Stimulated activated CD8-positive, alpha-beta memory T cell treated with anti-CD3 and anti-CD28 coated beads, Interleukin-2, amount 100 ng/mL, for 48 hours (primary cell): ENCODE results near the gene PKM.
"Not testable (repeated sequence)": the region's sequence is repeated elsewhere in the genome, so short reads cannot be mapped to it uniquely, and the experiment has no call there.

Experiments
- DNase-seq, 2 donors: peaks; one replicate each; pipeline ENCODE4 v3.0.0-alpha.2; 2020; ENCODE audit warnings: low read depth in 2 of 2

The PKM gene

DNA sequence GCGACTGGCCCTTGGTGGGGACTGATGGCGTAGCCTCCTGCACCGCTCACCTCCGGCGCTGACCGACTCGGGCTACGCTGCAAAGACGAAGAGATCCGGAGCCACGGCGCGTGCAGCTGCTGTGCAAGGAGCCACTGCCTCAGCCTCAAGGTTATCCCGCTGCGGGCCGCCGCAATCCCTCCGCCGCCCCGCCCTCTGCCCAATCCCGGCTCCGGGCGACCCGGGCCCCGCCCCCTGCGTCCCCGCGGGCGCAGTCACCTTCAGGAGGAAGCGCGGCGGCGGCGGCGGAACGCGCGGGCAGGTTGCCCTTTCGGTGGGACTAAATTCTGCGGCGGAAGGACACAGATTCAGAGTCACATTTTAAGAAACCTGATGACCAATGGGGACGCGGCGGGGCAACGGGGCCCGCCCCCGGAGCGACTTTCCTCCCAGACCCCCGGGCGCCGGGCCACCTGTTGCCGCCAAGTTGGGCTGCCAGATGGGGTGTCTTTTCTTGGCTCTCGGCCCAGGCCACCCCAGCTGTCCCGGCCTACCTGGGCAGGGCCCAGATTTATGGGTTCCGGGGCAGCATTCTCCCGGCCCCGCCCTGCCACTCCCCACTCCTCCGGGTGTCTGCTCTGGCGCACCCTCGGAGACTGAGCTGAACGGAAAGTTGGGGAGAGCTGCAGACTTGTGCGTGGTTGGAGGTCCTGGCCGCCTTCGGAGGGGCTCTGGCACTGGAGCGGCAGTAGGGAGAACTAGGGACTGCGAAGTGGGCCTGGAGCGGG is at the start of gene PKM:
TSS of gene PKM (minus strand) at position 125 of the 767 bp plus-strand sequence. CDS start 12,093 bp downstream, outside the sequence.
- DNase-seq = peak; percentile 98 to 99

DNA sequence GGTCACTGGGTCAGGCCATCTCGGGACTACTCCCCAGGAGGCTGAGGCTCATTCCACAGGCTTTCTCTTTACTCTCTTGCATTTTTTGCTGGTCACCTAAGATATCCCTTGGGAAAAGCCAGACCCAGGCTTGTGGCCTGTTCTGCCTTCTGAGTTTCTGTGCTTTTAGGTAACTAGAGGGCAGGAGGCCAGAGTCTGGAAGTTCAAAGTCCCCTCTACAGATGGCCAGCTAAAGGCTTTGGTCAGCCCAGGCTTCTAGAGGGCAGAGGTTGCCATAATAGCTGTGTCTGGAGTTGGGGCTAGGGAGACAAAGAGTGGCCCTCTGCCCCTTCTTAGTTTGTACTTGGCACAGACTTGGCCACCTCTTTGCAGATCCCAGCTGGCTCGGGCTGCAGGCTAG is 49.8 kb upstream of the PKM start:
- DNase-seq = no peak

DNA sequence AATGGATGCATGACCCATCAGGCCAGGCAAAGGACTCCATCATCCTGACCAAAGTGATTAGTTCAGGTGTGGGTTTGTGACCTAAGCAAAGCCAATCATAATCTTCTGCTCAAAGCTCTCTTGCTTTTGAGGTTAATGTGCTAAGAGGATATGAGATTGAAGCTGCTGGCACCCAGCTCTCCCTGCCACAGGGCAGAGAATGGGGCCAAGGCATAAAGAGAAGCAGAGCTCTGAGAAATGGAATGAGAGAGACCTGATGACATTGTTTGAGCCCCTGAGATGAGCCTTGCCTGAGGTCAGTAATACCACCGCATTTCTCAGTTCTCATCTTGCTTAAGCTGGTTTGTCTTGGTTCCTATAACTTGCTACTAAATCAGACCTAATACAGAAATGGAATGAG is 47.7 kb upstream of the PKM start:
- DNase-seq = no peak

DNA sequence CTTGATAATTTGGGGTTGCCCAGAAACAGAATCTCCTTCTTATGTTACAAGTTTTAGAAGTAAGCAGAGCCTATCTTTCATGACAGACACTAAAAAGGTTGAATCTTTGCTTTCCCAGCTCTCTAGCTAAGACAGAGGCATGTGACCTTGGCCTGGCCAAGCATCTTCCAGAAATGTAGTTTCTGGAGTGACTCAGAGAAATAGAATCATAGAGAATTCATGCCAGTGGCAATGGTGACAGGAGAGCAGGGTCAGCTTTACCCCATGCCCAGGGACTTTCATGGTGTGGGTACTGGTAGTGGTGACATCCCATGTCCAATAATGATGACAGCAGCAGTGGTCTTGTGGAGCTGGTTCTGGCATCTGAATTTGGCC is 45.3 kb upstream of the PKM start:
- no peak for DNase-seq

DNA sequence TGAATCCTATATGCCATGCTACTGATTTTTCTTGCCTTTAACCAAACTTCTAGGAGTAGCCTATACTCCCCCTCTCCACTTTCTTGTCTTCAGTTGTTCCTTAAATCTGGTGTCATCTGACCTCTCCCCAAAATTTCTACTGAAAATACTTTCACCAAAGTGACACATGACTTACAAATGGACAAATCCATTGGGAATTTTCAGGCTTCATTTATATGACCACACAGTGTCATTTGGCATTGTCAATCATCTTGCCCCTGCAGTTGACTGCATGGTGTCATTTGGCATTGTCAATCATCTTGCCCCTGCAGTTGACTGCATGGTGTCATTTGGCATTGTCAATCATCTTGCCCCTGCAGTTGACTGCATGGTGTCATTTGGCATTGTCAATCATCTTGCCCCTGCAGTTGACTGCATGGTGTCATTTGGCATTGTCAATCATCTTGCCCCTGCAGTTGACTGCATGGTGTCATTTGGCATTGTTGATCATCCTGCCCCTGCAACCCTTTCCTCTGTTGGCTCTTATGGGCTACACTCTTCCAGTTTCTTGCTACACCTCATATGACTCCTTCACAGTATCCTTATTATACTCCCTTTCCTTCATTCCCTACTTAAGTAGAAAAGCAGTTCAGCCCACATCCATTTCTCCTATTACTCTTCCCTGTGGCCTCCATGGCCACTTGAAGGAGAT is 44.8 kb upstream of the PKM start:
- DNase-seq = not testable (repeated sequence)

DNA sequence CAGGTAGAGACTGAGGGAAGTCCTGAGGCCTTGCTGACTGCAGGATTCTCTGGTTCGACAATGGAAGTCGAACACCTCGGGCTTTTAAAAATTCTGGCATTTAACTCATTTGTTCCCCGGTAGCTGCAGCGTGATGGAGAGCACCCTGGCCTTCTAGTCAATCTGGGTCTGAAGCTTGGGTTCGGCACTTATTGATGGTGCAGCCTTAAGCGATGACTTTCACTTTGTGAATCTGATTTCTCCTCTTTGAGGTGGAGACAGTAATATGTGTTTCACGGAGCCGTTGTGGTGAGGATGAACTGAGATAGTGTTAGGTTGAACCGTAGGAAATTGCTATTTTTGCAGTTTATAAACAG is 42.0 kb upstream of the PKM start:
- DNase-seq = no peak

DNA sequence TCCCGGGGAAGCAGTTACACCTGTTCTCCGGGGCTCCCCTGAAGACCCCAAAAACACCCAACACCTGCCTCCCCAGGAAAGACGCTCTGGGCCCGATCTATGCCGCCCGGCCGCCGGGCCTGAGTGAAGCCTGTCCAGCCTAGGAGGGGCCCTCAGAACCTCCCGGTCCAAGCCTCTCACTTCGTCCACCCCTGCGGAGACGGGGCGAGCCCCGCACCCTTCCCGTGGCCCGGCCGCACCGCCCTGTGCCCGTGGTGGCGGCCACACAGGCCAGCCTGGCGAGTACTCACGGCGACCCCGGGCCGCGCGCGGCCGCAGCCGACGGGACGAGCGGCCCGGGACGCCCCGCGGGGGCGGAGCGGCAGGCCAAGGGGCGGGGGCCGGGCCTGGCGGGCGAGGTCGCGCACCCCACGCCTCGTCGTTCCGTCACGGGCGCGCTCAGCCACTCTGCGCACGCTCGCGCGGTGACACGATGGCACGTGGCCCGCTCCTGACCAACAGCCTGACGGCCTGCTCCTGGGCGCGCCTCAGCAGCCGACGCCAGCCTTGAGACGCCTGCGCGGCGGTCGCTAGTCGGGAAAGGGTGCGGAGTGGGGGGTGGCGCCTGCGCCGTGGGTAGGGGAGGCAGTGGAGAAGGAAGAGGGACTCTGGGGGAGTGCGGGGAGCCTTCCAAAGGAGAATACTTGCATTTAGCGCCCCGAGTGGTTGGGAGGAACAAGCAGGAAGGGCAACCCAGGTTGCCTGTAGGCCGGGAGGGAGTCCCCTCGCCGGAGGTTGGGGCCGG is 41.4 kb upstream of the PKM start, which contains the start of gene PARP6:
TSS of gene PARP6 (minus strand) at position 342 of the 784 bp plus-strand sequence. CDS start 5,077 bp downstream, outside the sequence.
- peak; percentile 97 to 98 for DNase-seq

DNA sequence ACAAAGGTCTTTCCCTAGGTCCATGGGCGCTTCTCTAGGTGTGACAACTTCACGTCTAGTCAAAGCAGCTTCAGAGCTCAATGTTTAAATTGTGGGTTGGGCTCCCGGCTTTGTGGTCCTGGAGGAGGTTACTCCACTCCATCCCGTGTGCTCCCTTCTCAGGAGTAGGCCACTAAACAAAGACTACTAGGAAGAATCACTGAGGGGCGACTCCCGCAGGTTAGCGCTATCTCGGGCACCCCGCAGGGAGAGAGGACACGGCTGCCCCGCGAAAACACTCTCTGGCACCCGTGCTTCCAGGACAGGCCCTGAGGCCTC is 40.9 kb upstream of the PKM start:
- DNase-seq = no peak

DNA sequence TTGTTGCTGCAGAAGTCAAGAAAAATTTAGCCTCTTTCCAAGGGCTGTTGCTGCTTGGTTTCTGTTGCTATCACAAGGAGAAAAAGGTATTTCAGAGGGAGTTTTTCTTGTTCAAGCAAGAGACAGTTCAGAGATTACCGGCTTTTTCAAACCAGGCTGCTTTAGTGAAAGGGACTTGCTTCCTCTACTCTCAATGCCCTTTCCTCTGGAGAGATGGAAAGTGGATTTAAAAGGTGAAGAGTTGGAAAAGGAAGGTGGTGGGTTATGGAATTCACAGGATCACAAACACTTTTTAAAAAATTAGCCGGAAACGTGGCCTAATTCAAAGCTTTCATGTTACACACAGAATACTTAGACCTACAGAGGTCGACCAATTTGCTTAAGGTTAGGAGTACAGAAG is 40.2 kb upstream of the PKM start:
- DNase-seq = no peak

DNA sequence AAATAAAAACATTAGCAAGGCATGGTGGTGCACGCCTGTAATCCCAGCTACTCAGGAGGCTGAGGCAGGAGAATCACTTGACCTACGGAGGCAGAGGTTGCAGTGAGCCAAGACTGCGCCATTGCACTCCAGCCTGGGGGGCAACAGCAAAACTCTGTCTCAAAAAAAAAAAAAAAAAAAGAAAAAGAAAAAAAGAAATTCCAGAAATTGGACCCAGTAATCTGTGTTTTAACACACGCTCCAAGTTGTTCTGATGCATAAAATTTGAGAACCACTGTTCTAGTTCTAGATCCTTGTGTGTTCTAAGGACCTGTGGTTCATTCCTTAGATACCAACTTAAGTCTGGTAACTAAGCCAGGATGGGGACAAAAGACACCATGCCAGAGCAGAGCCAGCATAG is 38.7 kb upstream of the PKM start:
- DNase-seq = no peak

DNA sequence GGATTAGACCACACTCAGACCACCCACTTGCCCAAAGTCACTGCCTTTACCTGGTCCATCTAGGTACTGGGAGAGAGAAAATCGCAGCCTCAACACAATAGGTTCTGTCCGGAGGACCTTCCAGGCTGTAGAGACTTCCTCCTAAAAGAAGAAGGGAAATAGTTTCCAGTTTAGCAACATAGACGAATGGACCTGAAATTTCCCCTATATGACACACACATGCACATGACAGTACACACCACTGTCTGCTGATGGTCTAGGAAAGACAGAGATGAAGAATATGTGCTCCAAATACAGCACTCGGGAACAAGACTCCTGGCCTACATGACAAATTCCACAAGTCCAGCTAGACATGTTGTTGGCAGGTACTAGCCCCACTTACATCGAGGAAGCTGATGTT is 34.0 kb upstream of the PKM start:
- DNase-seq = no peak

DNA sequence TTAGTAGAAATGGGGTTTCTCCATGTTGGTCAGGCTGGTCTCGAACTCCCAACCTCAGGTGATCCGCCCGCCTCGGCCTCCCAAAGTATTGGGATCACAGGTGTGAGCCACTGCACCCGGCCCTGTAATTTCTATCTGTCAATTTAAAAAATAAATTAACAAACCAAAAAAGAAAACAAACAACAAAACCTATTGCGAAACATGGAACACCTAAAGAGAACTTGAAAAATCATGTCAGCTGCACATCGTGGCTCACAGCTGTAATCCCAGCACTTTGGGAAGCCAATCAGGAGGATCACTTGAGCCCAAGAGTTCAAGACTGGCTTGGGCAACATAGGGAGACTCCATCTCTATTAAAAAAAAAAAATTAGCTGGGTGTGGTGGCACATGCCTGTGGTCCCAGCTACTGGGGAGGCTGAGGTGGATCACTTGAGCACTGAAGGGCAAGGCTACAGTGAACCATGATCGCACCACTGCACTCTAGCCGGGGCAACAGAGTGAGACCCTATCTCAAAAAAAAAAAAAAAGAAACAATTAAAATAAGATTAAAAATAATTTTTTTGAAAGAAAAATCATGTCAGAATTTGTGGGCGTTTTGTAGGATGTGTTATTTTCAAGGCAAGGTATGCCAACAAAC is 21.8 kb upstream of the PKM start:
- no peak for DNase-seq

DNA sequence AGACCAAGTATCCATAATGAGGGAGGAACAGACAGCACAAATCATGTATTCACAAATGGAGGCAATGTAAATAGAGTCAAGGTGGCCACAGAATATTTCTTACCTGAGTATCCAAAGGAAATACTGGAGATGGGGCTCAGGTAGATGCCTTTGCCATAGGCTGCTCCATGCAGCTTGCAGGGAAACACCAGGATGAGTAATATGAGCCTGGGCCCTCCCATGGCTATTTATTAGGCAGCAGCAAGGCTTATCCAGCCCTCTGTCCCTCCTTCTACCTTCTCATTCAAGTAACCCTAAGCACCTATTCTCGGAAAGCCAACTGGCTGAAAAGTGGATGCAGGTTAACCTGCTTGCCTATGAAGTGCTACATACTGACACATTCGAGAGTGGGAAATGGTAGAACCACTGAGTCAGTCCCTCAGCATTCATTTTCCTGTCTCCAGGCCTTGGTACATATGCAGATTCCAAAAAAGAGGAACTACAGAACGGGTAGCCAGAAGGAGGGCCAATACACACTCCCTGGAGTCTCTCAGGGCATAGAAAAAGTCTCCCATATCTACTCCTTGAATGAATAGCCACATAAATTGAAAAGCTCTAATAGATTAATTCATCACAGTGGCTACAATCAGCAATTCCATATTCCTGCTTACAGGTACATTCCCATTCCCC is 18.3 kb upstream of the PKM start:
- DNase-seq = no peak

DNA sequence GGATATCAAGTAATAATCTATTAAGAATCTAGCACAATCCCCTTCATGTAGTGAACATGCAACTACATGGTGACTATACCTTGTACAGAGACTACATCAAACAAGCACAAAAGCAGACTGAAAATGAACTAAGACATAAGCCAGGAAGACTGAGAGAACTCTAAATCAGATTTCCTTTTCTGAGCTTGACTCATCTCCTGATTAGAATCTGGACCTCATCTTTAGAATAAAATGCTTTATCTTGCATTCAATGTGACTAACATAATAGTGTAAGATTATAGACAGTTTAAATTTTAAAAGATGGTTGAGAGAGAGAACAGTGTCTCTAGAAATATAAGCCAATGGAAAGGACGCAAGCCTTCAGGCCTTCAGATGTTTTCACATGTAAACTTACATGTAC is 17.5 kb upstream of the PKM start:
- DNase-seq = no peak

DNA sequence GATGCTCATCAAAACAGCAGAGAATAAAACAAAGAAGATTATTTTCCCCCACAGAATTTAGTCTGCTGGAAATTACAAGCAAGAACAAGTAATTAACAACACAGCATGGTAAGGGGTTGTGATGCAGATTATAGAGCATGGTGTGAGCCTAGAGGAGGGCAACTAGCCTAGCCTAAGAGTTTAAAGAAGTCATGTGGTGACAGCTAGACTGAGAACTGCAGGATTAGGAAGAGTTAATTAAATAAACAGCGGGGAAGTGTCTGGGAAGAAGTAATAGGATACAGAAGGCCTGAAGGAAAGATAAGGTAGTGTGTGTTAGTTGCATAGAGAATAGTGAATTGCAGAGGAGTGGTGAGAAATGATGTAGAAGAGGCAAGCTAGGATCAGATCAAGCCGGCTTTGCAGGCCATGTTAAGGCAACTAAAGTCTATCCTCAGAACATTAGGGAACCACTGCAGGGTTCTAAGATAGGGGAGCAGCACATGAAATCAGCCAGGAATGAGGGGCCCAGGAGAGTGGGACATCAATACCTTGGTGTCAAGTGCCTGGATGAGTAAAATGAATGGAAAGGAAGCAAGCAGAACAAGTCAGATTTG is 11.9 kb upstream of the PKM start:
- DNase-seq = no peak

DNA sequence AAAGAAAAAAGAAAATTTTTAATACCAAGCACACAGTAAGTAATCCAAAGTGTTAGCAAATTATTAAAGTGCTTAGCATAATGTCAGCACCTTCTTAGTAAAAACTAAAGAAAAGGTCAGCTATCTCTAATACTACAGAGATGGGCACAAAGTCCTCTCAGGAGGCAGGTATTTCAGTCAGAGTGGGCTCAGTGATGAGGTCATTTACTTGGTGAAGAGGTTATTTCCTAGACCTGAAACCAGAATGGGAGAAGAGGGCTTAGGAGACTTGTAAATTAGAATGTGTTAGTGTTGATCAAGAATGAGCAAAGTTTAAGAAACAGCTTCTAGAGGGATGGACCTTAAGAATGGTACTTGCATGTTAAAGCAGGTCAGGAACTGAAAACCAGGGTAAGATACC is 8.7 kb upstream of the PKM start:
- no peak for DNase-seq

DNA sequence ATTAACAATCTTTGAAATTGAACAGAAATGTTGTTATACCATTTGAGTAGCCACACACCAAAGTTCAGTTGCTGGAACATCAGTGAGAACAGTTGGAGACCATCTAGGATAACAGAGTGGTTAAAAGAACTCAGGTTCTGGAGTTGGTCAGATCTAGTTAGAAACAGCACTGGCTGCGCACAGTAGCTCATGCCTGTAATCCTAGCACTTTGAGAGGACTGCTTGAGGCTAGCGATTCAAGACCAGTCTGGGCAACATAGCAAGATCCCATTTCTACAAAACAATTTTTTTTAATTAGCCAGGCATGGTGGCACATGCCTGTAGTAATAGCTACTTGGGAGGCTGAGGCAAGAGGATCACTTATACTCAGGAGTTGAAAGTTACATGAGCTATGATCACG is 7.6 kb upstream of the PKM start:
- no peak for DNase-seq

DNA sequence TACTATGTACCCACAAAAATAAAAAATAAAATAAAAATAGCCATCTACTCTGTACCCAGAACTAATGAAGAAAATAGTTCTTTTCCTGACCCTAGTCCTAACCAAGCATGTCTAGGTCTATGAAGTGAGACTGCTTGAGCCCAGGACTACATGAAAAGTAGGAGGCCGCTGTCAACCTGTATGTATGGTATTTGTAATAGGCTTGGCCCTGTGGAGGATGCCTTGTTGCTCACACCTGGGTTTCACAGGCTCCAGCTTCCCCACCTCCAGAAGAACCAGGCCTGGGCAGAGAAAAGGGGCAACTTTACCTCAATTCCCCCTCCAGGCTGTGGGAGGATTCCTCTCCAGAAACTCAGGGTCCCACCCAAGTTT is 6.8 kb upstream of the PKM start:
- DNase-seq = no peak

DNA sequence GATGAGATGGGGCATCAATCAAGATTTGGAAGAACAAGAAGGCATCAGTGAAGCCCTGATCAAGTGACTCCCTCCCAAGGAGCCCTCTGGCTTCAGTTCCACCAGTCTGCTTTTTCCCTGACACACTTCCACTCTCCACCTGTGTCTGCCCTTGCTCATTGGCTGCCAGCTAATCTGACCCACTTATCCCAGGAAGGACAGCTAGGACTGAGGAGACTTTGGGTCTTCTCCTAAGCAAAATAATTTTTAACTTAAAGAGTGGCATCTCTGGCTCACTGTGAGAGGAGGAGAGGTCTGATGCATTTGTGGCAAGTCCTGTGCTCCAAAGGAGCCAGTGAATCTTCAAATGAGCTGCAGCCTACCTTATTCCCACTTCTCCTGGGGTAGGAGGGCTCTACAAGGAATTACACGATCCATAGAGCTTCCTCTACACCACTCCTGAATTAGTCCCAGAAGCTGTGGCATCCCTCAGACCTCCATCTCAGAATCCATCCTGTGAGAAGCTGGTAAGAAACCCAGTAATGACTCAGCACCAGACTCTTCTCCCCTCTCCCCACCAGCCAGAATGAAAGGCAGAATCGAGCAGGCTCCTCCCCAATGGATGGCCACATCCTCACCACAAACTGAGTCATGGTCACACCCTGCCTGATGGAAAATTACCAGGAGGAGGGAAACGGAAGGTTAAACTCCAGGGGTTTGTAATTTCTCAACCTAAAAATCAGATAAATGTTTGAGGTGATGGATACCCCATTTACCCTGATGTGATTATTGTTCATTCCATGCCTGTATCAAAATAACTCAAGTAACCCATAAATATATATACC is 6.3 kb upstream of the PKM start:
- peak; percentile 61 to 65 for DNase-seq

DNA sequence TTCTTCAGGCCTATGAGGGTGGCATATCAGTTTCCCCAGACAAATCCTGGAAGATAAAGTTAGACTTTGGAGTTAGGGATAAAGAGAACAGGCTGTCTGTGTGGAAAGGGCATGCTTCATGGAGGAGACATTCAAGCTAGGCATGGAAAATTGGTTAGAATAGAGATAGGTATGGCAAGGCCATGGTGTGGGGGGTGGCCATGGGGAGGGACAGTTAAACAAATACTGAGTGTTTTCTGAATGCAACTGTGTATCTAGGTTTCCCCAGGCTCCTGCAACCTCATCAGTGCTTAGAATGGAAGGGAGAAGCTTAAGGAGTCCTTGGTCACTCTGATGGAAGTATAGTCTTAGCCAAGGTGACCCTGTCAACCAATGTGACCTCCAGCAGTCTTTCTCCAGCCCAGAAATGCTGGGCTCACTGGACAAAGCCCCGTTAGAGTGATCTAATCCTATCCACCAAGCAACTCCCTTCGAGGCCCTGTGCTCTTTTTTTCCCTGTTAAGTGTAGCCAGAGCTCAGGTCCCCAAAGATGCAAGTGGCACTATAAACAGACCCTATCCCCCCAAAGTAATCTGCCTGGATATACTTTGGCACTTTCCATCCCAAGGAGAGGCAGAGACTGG is 5.5 kb upstream of the PKM start:
- no peak for DNase-seq
